ENCODE results near the gene KRTAP4-7. TPM values are rescaled to one million over a fixed set of nuclear protein-coding genes. Genes with fewer than 3 reads are reported as not detected.

KRTAP4-7 gene
- total and polyA plus RNA-seq, 2 donors (not counting 3 experiments of a cell fraction or from before 2014, with no cell fraction given), result not detected

GRCh38 chr17:41096055-41096454 lies 12.1 kb downstream of the KRTAP4-7 start:
- Histone ChIP-seq H3K27me3 (ENCODE audit: control insufficient read depth in 2 of 2, insufficient read depth in 2 of 2, low read length in 2 of 2) (no peaks in the 10 kb centered on the region), H4K20me1 (replicated peaks; ENCODE audit: control insufficient read depth, extremely low read depth, insufficient read depth, low read length) (no peaks in the 10 kb centered on the region), H3K9me1 (replicated peaks; ENCODE audit: control insufficient read depth, extremely low read depth, insufficient read depth, low read length) (no peaks in the 10 kb centered on the region), H3K27ac (ENCODE audit: insufficient read depth, low read depth, low read length) (no peak overlapping the region), H3K4me2 (ENCODE audit: insufficient read depth, low read length) (no peak overlapping the region), H3K4me3 (replicated peaks in 1 of 3; ENCODE audit: insufficient read depth in 1 of 3, low read depth in 1 of 3, low read length in 3 of 3) (no peak overlapping the region), H3K79me2 (ENCODE audit: control insufficient read depth, insufficient read depth, low read length) (no peaks in the 10 kb centered on the region), H3K36me3 (ENCODE audit: control insufficient read depth in 2 of 2, extremely low read depth in 1 of 2, insufficient read depth in 2 of 2, low read length in 2 of 2) (no peaks in the 10 kb centered on the region), H3K9me3 (replicated peaks; ENCODE audit: control insufficient read depth, insufficient read depth, low read length) (no peaks in the 10 kb centered on the region), H3K9ac (replicated peaks; ENCODE audit: extremely low read depth, insufficient read depth, low read length) (no peak overlapping the region), H3K4me1 (ENCODE audit: control insufficient read depth, extremely low read depth, insufficient read depth, low read length) (peaks cover 2% of the 10 kb centered on the region), H2AFZ (ENCODE audit: low read depth, low read length) (no peak overlapping the region)
- intact Hi-C loops (cut with micrococcal nuclease) (no loop called here), dilution Hi-C loops (cut with MboI; ENCODE audit: extremely low pct_ligation_motif_present, low sequenced_read_pairs) (no loop called here)
- CTCF ChIA-PET, result no interaction called here
- no peak for FAIRE-seq
- TF ChIP-seq MYC (IDR thresholded peaks at IDR 0.05; ENCODE audit: low read depth, low read length), result no peak
- no peak for TF ChIP-seq GATA2 (IDR thresholded peaks at IDR 0.05; ENCODE audit: insufficient read depth, insufficient read length, low read depth, low read length)
- no peak for TF ChIP-seq FOS (IDR thresholded peaks at IDR 0.05; ENCODE audit: borderline replicate concordance, insufficient read depth, low read length)
- no peak for TF ChIP-seq EZH2 (IDR thresholded peaks at IDR 0.05; ENCODE audit: borderline replicate concordance, low read depth, low read length, severe bottlenecking)
- TF ChIP-seq MAX (IDR thresholded peaks at IDR 0.05; ENCODE audit: insufficient read depth, insufficient read length), result no peak
- no peak for TF ChIP-seq POLR2AphosphoS5 (IDR thresholded peaks at IDR 0.05; ENCODE audit: insufficient read depth, low read depth, low read length)
- no peak for TF ChIP-seq CTCF (IDR thresholded peaks at IDR 0.05; ENCODE audit: extremely low read depth in 1 of 2, insufficient read depth in 1 of 2, low read depth in 1 of 2, low read length in 2 of 2)
- TF ChIP-seq JUN (IDR thresholded peaks at IDR 0.05; ENCODE audit: borderline replicate concordance, insufficient read depth, insufficient read length, low read depth), result no peak
- no peak for TF ChIP-seq POLR2A (IDR thresholded peaks at IDR 0.05; ENCODE audit: low read depth, low read length)
- no peak for DNase-seq (ENCODE audit: low read depth, low spot score)
- BruUV-seq (replicated peaks), result no TSS peak
- POLR2A ChIA-PET, result no interaction called here
